Astrocyte (in vitro differentiated cells and primary cell): ENCODE data around the gene BHLHA15. TPM values are rescaled to one million over a fixed set of nuclear protein-coding genes. Genes with fewer than 3 reads are reported as not detected.

Experiments used
- DNase-seq: peaks from one replicate; pipeline ENCODE4 v3.0.0-alpha.2; 2010; ENCODE audit warnings: low read depth
- FAIRE-seq: peaks from 2 replicates; lab custom pipeline; 2011; peaks lifted over from hg19 to GRCh38; lab: Jason Lieb, UNC
- H2AFZ ChIP-seq: 2 replicates; pipeline ENCODE4 v1.6.0; 2012; ENCODE audit warnings: low read depth, low read length, inconsistent platforms
- H3K27ac ChIP-seq: 2 replicates; pipeline ENCODE4 v1.5.1; 2011; ENCODE audit warnings: low read depth, low read length, inconsistent platforms
- H3K27me3 ChIP-seq: 2 replicates; pipeline ENCODE4 v1.6.0; 2011; ENCODE audit warnings: low read length, inconsistent platforms; ENCODE audit not compliant: insufficient read depth
- H3K36me3 ChIP-seq: 2 replicates; pipeline ENCODE4 v1.5.1; 2011; ENCODE audit warnings: low read length, inconsistent platforms; ENCODE audit not compliant: insufficient read depth
- H3K4me1 ChIP-seq: 2 replicates; pipeline ENCODE4 v1.5.1; 2011; ENCODE audit warnings: low read length, inconsistent platforms; ENCODE audit not compliant: insufficient read depth
- H3K4me2 ChIP-seq: 2 replicates; pipeline ENCODE4 v1.6.0; 2012; ENCODE audit warnings: low read length, inconsistent platforms
- H3K4me3 ChIP-seq: 2 replicates; pipeline ENCODE4 v1.5.1; 2011; ENCODE audit warnings: low read depth, mild to moderate bottlenecking, low read length, inconsistent platforms; ENCODE audit not compliant: insufficient read depth
- H3K79me2 ChIP-seq: 2 replicates; pipeline ENCODE4 v1.6.0; 2012; ENCODE audit warnings: mild to moderate bottlenecking, low read length, inconsistent platforms; ENCODE audit not compliant: insufficient read depth
- H3K9ac ChIP-seq: 2 replicates; pipeline ENCODE4 v1.6.0; 2012; ENCODE audit warnings: mild to moderate bottlenecking, low read length, inconsistent platforms
- H3K9me3 ChIP-seq: 2 replicates; pipeline ENCODE4 v1.5.1; 2012; ENCODE audit warnings: low read depth, mild to moderate bottlenecking, low read length, inconsistent platforms; ENCODE audit not compliant: insufficient read depth
- H4K20me1 ChIP-seq: 2 replicates; pipeline ENCODE4 v1.6.0; 2012; ENCODE audit warnings: low read length, inconsistent platforms; ENCODE audit not compliant: insufficient read depth
- H3K27ac Mint-ChIP-seq: one replicate; pipeline ENCODE4 v1.8.0; 2021; ENCODE audit warnings: mild to moderate bottlenecking, mixed read lengths; ENCODE audit not compliant: unreplicated experiment
- H3K27me3 Mint-ChIP-seq: one replicate; pipeline ENCODE4 v1.8.0; 2021; ENCODE audit warnings: low read depth, mixed read lengths; ENCODE audit not compliant: unreplicated experiment
- H3K36me3 Mint-ChIP-seq: one replicate; pipeline ENCODE4 v1.8.0; 2021; ENCODE audit warnings: low read depth, mixed read lengths; ENCODE audit not compliant: unreplicated experiment
- H3K4me1 Mint-ChIP-seq: one replicate; pipeline ENCODE4 v1.8.0; 2021; ENCODE audit warnings: low read depth, mixed read lengths; ENCODE audit not compliant: unreplicated experiment
- H3K4me3 Mint-ChIP-seq: one replicate; pipeline ENCODE4 v1.8.0; 2021; ENCODE audit warnings: mild to moderate bottlenecking, moderate library complexity, mixed read lengths; ENCODE audit not compliant: unreplicated experiment
- H3K9me3 Mint-ChIP-seq: one replicate; pipeline ENCODE4 v1.8.0; 2021; ENCODE audit warnings: mild to moderate bottlenecking, mixed read lengths; ENCODE audit not compliant: unreplicated experiment
- EZH2 ChIP-seq: IDR thresholded peaks from 2 replicates; pipeline ENCODE4 v1.6.1; 2012; ENCODE audit warnings: mild to moderate bottlenecking, low read length, inconsistent platforms; ENCODE audit not compliant: insufficient read depth
- total RNA-seq: library from RNA; stranded (reverse); gene quantifications from 2 replicates; pipeline ENCODE4 v1.2.1, GENCODE V29; 2021
- TF ChIP-seq, protein P1 (sequence below): IDR thresholded peaks from 2 replicates; pipeline ENCODE4 v1.5.1; 2011; ENCODE audit warnings: low read depth, mild to moderate bottlenecking, inconsistent platforms, low read length, moderate library complexity; ENCODE audit not compliant: insufficient read depth

BHLHA15 gene
- total RNA-seq, 1 donor from 2014 or later: 0.57 TPM

DNA sequence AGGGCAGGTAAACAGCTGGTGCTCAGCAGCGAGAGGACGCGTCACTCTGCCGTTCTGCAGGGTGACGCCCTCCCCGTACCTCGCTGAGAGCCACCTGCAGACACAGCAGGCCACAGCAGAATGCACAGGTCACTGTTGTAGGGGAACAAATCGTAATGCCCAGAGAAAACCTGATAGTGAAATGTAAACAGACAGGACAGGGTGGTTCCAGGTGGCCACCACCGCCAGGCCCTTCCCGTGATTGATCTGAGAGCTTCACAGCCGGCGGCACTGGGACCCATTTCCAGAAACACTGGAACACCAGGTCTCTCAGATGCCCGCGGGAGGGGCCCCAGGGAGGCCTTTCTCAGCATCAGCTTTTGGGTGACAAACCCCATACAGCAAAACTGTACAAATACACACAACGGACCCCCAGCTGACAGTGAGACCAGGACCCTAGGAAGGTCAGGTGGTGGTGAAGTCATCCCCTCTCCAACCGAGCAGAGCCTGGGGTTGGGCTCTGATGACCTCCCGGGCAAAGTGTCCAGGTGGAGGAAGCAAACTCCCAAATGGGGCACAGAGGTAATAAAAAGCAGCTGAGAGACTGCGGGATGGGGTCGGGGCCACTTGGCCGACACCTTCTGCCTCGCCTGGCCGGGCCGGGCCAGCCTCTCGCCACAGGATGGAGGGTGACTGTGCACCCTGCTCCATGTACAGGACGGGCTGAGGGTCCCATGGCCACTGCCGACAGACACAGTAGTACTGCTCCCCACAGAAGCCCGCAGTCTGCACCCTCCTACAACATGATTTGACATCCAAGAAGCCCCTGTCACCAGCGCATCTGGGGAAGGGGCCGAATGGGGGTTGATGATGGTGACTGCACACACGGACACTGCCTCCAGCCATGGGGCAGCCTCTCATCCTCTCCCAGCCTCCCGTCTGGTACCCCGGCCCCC, 4.6 kb downstream of the BHLHA15 start:
- H3K36me3 ChIP-seq: no peaks in the 10 kb centered on the region
- no peaks in the 10 kb centered on the region for H3K27me3 Mint-ChIP-seq
- no peaks in the 10 kb centered on the region for H3K27me3 ChIP-seq
- no peaks in the 10 kb centered on the region for H3K79me2 ChIP-seq
- H3K9ac ChIP-seq: no peak overlapping the region
- peaks cover 9% of the 10 kb centered on the region for H3K36me3 Mint-ChIP-seq
- peaks cover 5% of the 10 kb centered on the region for H3K4me1 Mint-ChIP-seq
- H3K4me3 ChIP-seq: no peak overlapping the region
- H2AFZ ChIP-seq: no peak overlapping the region
- no peaks in the 10 kb centered on the region for H3K9me3 Mint-ChIP-seq
- no peak overlapping the region for H3K4me2 ChIP-seq
- no peaks in the 10 kb centered on the region for H4K20me1 ChIP-seq
- no peaks in the 10 kb centered on the region for H3K9me3 ChIP-seq
- peaks cover 5% of the 10 kb centered on the region for H3K4me1 ChIP-seq
- no peak overlapping the region for H3K27ac Mint-ChIP-seq
- H3K4me3 Mint-ChIP-seq: no peak overlapping the region
- no peak for DNase-seq
- no peak for FAIRE-seq
- no peak for TF ChIP-seq EZH2
- TF ChIP-seq, protein P1, sequence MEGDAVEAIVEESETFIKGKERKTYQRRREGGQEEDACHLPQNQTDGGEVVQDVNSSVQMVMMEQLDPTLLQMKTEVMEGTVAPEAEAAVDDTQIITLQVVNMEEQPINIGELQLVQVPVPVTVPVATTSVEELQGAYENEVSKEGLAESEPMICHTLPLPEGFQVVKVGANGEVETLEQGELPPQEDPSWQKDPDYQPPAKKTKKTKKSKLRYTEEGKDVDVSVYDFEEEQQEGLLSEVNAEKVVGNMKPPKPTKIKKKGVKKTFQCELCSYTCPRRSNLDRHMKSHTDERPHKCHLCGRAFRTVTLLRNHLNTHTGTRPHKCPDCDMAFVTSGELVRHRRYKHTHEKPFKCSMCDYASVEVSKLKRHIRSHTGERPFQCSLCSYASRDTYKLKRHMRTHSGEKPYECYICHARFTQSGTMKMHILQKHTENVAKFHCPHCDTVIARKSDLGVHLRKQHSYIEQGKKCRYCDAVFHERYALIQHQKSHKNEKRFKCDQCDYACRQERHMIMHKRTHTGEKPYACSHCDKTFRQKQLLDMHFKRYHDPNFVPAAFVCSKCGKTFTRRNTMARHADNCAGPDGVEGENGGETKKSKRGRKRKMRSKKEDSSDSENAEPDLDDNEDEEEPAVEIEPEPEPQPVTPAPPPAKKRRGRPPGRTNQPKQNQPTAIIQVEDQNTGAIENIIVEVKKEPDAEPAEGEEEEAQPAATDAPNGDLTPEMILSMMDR: no peak
- H3K27ac ChIP-seq: no peak overlapping the region

DNA sequence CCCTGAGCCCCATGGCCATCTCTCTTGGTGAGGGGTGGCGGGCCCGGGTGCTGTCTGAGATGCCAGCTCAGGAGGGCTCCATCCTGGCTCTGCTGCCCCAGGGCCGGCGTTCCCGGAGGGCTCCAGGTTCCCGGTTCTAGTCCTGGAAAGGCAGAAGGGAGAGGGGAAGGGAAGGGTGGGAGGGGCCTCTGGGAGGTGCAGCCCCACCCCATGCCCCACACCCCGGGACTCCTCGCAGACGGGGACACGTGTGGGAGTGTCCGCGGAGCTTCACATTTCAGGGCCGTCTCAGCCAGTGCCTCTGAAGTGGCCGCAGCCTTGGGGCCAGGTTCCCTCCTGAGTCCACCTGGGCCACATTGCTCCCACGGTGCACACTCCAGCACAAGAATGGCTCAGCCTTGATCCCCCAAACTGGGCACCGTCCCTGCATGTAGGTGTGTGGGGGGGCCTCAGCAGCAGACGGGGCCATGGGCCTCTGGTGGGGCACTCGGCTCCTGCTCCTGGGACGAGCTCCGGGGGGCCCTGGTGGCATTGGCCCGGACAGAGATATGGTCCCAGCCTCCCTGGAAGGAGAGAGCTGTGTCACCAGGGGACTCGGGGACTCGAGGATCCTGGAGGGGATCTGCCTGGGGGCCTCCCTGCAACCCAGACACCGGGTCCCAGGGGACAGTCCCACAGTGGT, 5.8 kb downstream of the BHLHA15 start:
- H3K36me3 Mint-ChIP-seq: peaks cover 9% of the 10 kb centered on the region
- Histone ChIP-seq H3K4me1 (no peaks in the 10 kb centered on the region), H3K9me3 (no peaks in the 10 kb centered on the region), H3K27ac (no peak overlapping the region), H3K4me2 (no peak overlapping the region), H4K20me1 (no peaks in the 10 kb centered on the region), H3K27me3 (no peaks in the 10 kb centered on the region), H3K9ac (no peak overlapping the region), H3K79me2 (no peaks in the 10 kb centered on the region), H2AFZ (no peak overlapping the region), H3K36me3 (no peaks in the 10 kb centered on the region), H3K4me3 (no peak overlapping the region)
- peaks cover 5% of the 10 kb centered on the region for H3K4me1 Mint-ChIP-seq
- no peak overlapping the region for H3K4me3 Mint-ChIP-seq
- no peak overlapping the region for H3K27ac Mint-ChIP-seq
- FAIRE-seq: no peak
- no peaks in the 10 kb centered on the region for H3K27me3 Mint-ChIP-seq
- H3K9me3 Mint-ChIP-seq: no peaks in the 10 kb centered on the region
- DNase-seq: no peak
- TF ChIP-seq, protein P1: no peak
- no peak for TF ChIP-seq EZH2
